Transverse colon (tissue), 4 donors: ENCODE results near the gene OBSCN. TPM values are rescaled to one million over a fixed set of nuclear protein-coding genes. Genes with fewer than 3 reads are reported as not detected.
A peak's percentile ranks its signal among the peaks of the same experiment; 100 is the strongest.

Experiments used
- DNase-seq: peaks from one replicate; pipeline ENCODE4 v3.0.0-alpha.2; 2019
- H3K27ac ChIP-seq, 4 donors: fragments of 200-600 bp; sonication (generic); 2 replicates each; pipeline ENCODE4 v1.5.1; 2016 to 2018; ENCODE audit warnings: inconsistent platforms in 4 of 4
- H3K27me3 ChIP-seq: fragments of 200-600 bp; sonication (generic); 2 replicates; pipeline ENCODE4 v1.5.1; 2017; ENCODE audit warnings: inconsistent platforms
- H3K36me3 ChIP-seq, 4 donors: fragments of 200-600 bp; sonication (generic); 2 replicates each; pipeline ENCODE4 v1.5.1; 2017 to 2019; ENCODE audit warnings: inconsistent platforms in 4 of 4
- H3K4me1 ChIP-seq, 4 donors: fragments of 200-600 bp; sonication (generic); 2 replicates each; pipeline ENCODE4 v1.5.1; 2017 to 2020; ENCODE audit warnings: inconsistent platforms in 4 of 4
- H3K4me3 ChIP-seq, 4 donors: fragments of 200-600 bp; sonication (generic); 1 replicate in 1 of 4; 2 replicates in 3 of 4; pipeline versions ENCODE4 v1.5.1 to v1.6.1; 2017 to 2019; ENCODE audit warnings: inconsistent platforms in 4 of 4
- H3K9me3 ChIP-seq, 2 donors: fragments of 200-600 bp; sonication (generic); 2 replicates each; pipeline ENCODE4 v1.5.1; 2017 to 2019; ENCODE audit warnings: inconsistent platforms in 2 of 2
- EP300 ChIP-seq: sonication (generic); formaldehyde crosslinking; IDR thresholded peaks from one replicate; pipeline ENCODE4 v1.6.1; 2017; ENCODE audit warnings: antibody characterized with exemption, low read depth
- POLR2A ChIP-seq: fragments of 450-650 bp; IDR thresholded peaks from one replicate; pipeline ENCODE4 v1.6.1; 2016; ENCODE audit warnings: antibody characterized with exemption, mild to moderate bottlenecking, moderate library complexity
- POLR2AphosphoS5 ChIP-seq, 3 donors: sonication (generic); formaldehyde crosslinking; IDR thresholded peaks; one replicate each; pipeline ENCODE4 v1.6.1; 2016; ENCODE audit warnings: antibody characterized with exemption in 3 of 3
- WGBS, 2 donors: methylation state at CpG; one replicate each; pipeline ENCODE4 v1.1.5; 2018; ENCODE audit warnings: low coverage in 1 of 2; 5-methylcytosine and 5-hydroxymethylcytosine counted together
- in situ Hi-C, 4 donors: fragments of 200-750 bp; cut with MboI; loops; one replicate each; pipeline versions ENCODE4 v1.15.0 to v1.15.1; 2017; ENCODE audit warnings: low sequenced_read_pairs in 3 of 4, low pct_ligation_motif_present in 1 of 4, low pct_unique_long_range_greater_than_20kb in 1 of 4
- intact Hi-C: fragments of 100-400 bp; cut with DNase I; formaldehyde crosslinking; loops from one replicate; pipeline ENCODE4 v1.15.1; 2023; ENCODE audit warnings: low total_unique reads
- total RNA-seq, 4 donors: library from RNA; depleted of rRNA; stranded (reverse); fragments of >200 nt; gene quantifications; one replicate each; pipeline ENCODE4 v1.1.0, GENCODE V29; 2016
- TF ChIP-seq, protein P1 (sequence below), 5 experiments: fragments of 200-600 bp in 3 of 5; fragments of 450-650 bp in 2 of 5; sonication (generic) in 3 of 5; IDR thresholded peaks; 1 replicate in 2 of 5; 2 replicates in 3 of 5; pipeline ENCODE4 v1.5.1; 2016 to 2017; ENCODE audit warnings: antibody characterized with exemption in 5 of 5, inconsistent platforms in 3 of 5, mild to moderate bottlenecking in 2 of 5, moderate library complexity in 1 of 5

Gene OBSCN
- total RNA-seq, 4 donors from 2014 or later, result 11.9 to 21.7 (median 15.8) TPM

- H3K4me3 ChIP-seq, result no peak overlapping the region
- WGBS, 2 donors, result 81 to 86% methylated on average over 2 of the region's 2 CpGs
- no peak overlapping the region for H3K27ac ChIP-seq
- no peaks in the 10 kb centered on the region for H3K36me3 ChIP-seq
- no peaks in the 10 kb centered on the region for H3K9me3 ChIP-seq
- intact Hi-C loops (no loop called here), in situ Hi-C loops (no loop called here)
- TF ChIP-seq POLR2AphosphoS5 (IDR thresholded peaks at IDR 0.05), result no peak
- no peaks in the 10 kb centered on the region for H3K27me3 ChIP-seq
- H3K4me1 ChIP-seq, result peaks cover 0 to 6% (median 2%) of the 10 kb centered on the region in 4 donors
- no peak for DNase-seq
These were observed 23.3 kb downstream of the OBSCN start for GRCh38 chr1:228231189-228231588.

- WGBS, 2 donors, result 75 to 88% methylated on average over 1 of the region's 1 CpG
- intact Hi-C loops, result no loop called here
- H3K4me1 ChIP-seq, result no peaks in the 10 kb centered on the region
These were observed 25.3 kb downstream of the OBSCN start for GRCh38 chr1:228233136-228233535.

DNA sequence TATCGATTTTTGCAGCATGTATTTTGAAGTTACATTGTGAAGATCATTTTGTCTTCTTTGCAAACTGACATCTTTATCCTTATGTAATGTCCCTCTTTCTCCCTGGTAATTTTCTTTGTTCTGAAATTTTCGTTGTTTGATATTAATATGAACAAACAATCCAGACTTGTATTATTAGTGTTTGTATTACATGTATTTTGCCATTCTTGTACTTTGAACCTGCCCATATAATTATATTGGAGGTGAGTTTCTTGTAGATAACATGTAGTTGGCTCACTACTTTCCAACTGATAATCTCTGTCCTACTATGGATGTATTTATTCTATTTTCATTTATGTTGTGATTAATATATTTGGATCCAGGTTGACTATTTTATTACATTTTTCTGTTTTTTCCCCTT, 27.1 kb downstream of the OBSCN start:
- WGBS, 2 donors, result 67 to 73% methylated on average over 2 of the region's 2 CpGs
- Histone ChIP-seq H3K4me1 (no peaks in the 10 kb centered on the region), H3K27me3 (no peaks in the 10 kb centered on the region), H3K27ac (no peak overlapping the region), H3K36me3 (no peaks in the 10 kb centered on the region), H3K4me3 (no peak overlapping the region), H3K9me3 (no peaks in the 10 kb centered on the region)
- no peak for TF ChIP-seq EP300
- TF ChIP-seq POLR2AphosphoS5 (IDR thresholded peaks at IDR 0.05), result no peak
- TF ChIP-seq, protein P1, sequence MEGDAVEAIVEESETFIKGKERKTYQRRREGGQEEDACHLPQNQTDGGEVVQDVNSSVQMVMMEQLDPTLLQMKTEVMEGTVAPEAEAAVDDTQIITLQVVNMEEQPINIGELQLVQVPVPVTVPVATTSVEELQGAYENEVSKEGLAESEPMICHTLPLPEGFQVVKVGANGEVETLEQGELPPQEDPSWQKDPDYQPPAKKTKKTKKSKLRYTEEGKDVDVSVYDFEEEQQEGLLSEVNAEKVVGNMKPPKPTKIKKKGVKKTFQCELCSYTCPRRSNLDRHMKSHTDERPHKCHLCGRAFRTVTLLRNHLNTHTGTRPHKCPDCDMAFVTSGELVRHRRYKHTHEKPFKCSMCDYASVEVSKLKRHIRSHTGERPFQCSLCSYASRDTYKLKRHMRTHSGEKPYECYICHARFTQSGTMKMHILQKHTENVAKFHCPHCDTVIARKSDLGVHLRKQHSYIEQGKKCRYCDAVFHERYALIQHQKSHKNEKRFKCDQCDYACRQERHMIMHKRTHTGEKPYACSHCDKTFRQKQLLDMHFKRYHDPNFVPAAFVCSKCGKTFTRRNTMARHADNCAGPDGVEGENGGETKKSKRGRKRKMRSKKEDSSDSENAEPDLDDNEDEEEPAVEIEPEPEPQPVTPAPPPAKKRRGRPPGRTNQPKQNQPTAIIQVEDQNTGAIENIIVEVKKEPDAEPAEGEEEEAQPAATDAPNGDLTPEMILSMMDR (IDR thresholded peaks at IDR 0.05), result no peak
- no peak for TF ChIP-seq POLR2A
- intact Hi-C loops (no loop called here), in situ Hi-C loops (no loop called here)
- no peak for DNase-seq

More at GRCh38 chr1:228233136-228233535, 25.3 kb downstream of the OBSCN start:
- Histone ChIP-seq H3K4me3 (no peak overlapping the region), H3K9me3 (no peaks in the 10 kb centered on the region), H3K27ac (no peak overlapping the region), H3K27me3 (no peaks in the 10 kb centered on the region), H3K36me3 (no peaks in the 10 kb centered on the region)
- TF ChIP-seq, protein P1 (IDR thresholded peaks at IDR 0.05), result no peak
- no peak for TF ChIP-seq POLR2A
- TF ChIP-seq POLR2AphosphoS5 (IDR thresholded peaks at IDR 0.05), result no peak
- no peak for TF ChIP-seq EP300
- DNase-seq, result no peak
- in situ Hi-C loops, result no loop called here

DNA sequence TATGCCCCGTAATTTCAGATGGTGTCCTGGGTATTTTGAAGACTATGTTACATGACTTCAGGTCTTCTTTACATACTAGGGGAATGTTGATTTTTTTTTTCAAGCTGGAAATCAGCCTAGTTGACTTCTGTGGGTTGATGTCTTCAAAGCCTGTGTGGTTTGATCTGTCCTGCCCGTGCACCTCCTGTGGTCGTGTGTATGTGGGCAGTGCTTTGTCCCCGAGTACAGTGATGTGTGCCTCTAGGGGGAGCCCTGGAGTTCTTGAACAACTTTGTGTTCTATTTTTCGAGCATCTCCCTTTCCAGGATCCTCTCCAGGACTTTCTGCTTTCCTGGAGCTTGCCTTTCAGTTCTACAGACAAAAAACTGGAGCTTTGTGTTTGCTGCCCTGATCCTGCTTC, 28.9 kb downstream of the OBSCN start:
- no peaks in the 10 kb centered on the region for H3K9me3 ChIP-seq

More for the DNA sequence above, 28.9 kb downstream of the OBSCN start:
- no peak for TF ChIP-seq EP300
- no peak for TF ChIP-seq POLR2A
- TF ChIP-seq, protein P1 (IDR thresholded peaks at IDR 0.05), result peak; percentile 34 to 51 (median 49)
- no peak for TF ChIP-seq POLR2AphosphoS5 (IDR thresholded peaks at IDR 0.05)
- in situ Hi-C loops, result no loop called here
- Histone ChIP-seq H3K27ac (no peak overlapping the region), H3K27me3 (no peaks in the 10 kb centered on the region), H3K36me3 (no peaks in the 10 kb centered on the region), H3K4me1 (no peaks in the 10 kb centered on the region), H3K4me3 (no peak overlapping the region)
- intact Hi-C loops, result no loop called here
- DNase-seq, result peak; percentile 64
- 22 to 43% methylated on average over 5 of the region's 5 CpGs for WGBS, 2 donors
